Medulla oblongata (tissue), 1 donor: ENCODE data around the gene SPATA18.
"Not testable (repeated sequence)": the region's sequence is repeated elsewhere in the genome, so short reads cannot be mapped to it uniquely, and the experiment has no call there.

Experiments used
- DNase-seq: peaks from one replicate; pipeline ENCODE4 v3.0.0-alpha.2; 2015; ENCODE audit errors: extremely low spot score

Gene SPATA18

DNA sequence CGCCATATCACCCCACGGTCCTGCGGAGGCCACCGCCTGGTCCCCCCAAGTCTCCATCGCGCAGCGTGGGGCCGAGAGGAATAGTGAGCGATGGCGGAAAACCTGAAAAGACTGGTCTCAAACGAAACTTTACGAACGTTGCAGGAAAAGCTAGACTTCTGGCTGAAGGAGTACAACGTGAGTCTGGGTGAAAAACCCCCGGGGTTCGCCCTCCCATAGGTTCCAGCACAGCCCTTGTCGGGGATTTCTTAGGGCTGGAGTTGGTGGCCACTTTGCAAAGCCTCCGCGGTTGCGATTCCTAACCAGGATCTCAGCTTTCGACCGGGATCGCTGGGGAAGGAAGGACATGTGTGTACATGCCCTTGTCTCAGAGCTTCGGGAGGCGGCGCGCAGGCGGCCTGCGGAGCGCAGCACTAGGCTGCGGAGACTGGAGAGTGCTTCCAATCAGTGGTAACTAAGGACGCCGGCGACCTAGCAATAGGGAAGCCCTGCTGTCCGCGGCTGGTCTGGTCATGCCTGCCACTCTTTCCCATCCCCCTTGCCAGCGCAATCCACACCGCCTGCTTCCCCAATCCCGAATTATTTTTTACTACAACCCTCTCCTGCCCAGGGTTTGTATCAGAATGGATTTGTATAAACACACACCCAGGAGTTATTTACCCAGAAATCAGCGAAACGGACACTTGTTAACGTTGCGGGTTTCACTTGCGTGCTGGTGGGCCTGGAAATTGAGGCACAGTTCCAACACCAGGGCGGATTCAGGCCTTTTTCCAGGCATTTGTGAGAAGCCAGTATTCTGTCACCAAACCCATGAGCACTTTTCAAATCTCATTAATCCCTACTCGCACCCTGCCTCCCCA, 741 bp downstream of the SPATA18 start:
- DNase-seq = peak; percentile 31

DNA sequence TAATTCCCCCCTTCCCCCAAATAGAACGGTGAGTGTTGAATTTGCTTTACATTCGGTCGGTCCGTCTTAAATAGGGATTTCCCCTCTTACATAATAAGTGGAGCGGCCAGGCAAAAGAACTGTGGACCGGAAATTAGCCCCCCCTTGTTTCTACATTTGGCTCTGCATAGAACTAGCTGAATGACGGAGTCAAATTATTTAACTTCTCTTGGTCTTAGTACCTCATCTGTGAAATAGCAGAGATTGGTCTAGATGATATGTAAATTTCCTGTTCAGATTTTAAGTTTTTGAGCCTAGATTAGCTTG, 1.3 kb downstream of the SPATA18 start:
- no peak for DNase-seq

DNA sequence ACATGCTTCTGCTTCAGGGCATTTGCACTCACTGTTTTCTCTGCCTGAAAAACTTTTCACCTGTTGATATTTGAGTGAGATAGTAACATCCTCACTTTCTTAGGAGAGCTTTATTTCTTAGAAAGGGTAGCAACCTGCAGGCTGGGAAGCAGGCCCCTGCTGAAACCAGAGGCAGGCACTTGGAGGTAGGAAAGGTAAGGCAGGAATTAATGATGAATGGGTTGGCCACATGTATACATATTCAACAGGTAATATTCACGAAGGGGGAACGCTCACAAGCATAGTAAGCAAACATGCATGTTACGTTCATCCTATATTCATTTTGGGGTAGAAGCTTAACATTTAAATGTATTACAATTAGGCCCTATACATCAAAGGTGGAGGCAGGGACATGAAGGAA, 3.1 kb downstream of the SPATA18 start:
- no peak for DNase-seq

DNA sequence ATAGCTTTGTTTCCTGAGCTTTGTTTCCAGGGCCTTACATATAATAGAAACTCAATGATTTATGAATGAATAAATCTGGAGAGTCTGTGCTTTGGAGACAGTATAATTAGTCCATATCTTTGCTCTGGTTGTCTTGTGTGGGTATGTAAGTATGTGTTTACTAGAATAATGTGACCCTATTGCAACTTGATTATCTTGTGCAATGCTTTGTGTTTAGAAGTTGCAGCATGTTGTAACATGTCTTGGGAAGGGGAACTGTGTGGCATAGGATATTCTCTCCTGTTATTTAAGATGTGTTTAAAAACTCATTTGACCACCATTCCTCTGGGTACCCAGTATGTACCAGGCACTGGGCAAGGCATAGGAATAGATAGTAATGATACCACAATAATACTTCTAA, 6.1 kb downstream of the SPATA18 start:
- no peak for DNase-seq

DNA sequence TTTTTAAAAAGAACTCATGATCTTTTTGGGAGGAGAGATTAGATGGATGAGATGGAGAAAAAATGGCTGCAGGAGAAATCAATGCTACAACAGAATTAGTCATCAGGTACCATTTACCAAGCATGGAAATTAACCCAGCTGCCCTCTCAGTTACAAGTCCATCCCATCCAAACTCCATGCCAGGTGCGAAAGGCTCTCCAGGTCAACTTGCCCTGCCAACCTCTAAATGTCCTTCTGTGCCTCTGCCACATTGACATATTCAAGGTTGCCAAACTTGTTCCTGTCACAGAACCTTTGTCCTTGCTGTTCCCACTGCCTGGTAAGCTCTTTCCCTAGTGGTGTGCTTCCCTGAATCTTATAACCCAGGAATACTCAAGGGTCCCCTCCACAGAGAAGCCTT, 7.2 kb downstream of the SPATA18 start:
- no peak for DNase-seq

DNA sequence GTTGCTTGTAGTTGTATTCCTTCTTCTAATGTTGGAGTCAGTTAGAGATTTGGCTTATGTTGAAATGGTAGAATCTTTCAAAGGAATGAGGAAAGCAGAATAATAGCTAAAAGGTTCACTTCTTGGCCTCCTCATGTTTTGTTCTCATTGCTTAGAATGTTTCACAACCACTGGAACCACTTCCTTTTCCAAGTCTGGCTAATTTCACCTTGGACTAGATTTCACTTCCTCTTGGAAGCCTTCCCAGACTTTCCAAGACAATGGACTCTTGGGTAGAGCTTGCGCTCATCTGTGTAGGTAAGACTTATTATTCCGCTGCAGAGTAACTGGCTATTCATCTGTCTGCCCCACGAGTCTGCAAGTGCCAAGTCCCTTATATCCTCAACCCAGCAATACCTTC, 8.3 kb downstream of the SPATA18 start:
- DNase-seq = peak; percentile 73

DNA sequence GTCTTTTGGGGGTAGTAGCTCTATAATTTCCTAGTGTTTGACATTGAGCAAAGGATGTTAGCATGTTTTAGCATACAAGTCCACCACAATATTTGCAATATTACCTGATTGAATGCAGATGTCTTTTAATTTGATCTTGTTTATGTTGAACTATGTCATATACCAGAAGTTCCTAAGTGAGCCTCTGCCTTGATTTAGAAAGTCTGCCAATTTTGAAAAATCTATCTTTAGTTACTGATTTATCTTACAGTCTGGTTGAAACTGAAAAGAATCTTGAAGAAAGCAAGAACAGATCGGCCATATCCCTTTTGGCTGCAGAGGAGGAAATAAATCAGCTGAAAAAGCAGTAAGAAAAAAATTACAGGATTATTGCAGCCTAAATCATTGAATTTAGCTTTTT, 18.5 kb downstream of the SPATA18 start:
- DNase-seq = no peak

DNA sequence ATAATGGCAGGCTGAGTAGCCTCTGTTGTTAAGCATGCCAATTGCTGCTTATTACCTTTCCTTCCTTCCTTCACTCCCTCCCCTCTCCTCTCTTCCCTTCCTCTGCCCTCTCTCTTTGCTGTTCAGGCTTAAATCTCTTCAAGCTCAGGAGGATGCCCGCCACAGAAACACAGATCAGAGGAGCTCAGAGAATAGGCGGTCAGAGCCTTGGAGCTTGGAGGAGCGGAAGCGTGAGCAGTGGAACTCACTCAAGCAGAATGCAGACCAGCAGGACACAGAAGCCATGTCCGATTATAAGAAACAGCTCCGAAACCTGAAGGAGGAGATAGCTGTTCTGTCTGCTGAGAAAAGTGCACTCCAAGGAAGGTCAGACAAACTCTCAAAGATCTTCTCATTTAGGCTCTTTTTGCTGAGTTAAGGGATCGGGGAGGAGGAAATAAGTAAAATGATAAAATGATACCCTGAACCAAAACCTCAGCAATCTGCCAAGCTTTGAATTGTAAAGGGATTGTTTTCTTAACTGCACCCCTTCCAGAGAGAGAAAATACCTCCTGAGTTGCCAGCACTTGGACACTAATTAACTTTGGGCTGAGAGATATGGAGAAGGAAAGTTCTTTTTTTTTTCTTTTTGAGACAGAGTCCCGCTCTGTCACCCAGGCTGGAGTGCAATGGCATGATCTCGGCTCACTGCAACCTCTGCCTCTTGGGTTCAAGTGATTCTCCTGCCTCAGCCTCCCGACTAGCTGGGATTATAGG, 20.9 kb downstream of the SPATA18 start:
- no peak for DNase-seq

DNA sequence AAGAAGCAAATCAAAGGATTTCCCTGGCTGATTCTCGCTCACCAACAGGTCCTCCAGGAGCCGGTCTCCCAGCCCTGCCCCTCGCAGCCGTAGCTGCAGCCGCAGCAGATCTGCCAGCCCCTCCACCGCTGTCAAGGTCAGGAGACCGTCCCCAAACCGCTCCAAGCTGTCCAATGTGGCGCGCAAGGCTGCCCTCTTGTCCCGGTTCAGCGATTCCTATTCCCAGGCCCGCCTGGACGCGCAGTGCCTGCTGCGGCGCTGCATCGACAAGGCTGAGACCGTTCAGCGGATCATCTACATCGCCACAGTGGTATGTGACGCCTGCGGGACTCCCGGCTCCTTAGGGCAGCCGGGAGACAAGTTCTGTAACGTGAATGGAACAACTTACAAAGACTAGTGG, 25.6 kb downstream of the SPATA18 start:
- DNase-seq = no peak

DNA sequence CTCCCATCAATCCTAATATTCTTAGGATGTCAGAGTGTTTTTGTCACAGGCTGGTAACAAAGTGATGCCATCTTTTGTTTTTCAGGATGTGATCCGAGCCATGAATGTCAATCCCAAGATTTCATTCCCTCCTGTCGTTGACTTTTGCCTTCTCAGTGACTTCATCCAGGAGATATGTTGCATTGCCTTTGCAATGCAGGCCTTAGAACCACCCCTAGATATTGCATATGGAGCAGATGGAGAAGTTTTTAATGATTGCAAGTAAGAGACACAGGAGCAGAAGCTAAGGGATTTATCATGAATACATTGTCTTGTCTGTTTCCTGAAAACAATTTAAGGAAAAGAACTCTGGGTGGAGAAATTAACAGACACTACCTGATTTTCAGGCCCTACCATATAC, 28.6 kb downstream of the SPATA18 start:
- DNase-seq = no peak

DNA sequence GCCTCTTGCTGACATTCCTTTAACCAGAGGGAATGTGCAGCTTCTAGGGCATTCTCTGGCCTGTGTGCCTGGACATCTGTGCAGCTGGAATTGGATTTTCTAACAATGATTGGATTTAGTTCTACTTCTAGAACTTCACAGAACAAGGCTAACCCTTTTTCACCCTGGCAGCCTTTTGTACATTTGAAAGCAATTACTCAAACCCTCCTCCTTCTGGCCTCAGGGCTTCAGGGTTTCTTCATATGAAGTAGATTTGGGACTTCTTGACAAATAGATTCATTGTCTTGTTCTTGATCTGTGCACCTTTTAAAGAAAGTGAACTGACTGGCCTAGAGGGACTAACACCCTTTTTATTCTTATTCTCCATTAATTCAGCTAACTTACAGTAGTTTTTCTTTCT, 30.1 kb downstream of the SPATA18 start:
- DNase-seq = no peak

DNA sequence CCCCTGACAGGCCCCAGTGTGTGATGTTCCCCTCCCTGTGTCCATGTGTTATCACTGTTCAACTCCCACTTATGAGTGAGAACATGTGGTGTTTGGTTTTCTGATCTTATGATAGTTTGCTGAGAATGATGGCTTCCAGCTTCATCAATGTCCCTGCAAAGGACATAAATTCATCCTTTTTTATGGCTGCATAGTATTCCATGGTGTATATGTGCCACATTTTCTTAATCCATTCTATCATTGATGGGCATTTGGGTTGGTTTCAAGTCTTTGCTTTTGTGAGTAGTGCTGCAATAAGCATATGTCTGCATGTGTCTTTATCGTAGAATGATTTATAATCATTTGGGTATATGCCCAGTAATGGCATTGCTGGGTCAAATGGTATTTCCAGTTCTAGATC, 35.3 kb downstream of the SPATA18 start:
- not testable (repeated sequence) for DNase-seq

DNA sequence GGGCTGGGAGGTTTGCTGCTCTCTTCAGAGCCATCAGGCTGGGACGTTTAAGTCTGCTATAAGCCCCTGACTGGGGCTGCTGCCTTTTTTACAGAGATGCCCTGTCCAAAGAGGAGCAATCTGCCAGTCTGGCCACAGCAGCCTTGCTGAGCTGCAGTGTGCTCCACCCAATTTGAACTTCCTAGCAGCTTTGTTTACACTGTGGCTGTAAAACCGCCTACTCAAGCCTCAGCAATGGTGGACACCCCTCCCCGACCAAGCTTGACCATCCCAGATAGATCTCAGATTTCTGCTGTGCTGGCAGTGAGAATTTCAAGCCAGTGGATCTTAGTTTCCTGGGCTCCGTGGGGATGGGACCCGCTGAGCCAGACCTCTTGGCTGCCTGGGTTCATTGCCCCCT, 40.7 kb downstream of the SPATA18 start:
- DNase-seq = no peak

DNA sequence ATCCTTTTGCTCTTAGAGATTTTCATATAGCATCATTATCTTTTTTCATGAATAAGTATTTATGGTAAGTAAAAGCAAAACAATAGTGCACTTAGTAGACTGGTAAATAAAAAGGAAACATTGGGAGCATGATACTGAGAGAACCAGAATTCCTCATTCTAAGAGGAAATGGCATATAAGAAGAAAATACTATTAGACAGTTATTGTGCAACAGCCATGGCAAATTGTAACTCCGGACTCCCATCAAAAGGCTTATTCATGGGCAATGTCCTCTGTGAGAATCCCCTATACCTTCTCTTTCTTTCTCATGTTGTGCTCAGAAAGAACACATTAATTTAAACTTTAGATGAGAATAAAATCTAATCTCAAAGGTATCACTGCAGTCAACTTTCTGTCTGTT, 42.4 kb downstream of the SPATA18 start:
- DNase-seq = no peak

DNA sequence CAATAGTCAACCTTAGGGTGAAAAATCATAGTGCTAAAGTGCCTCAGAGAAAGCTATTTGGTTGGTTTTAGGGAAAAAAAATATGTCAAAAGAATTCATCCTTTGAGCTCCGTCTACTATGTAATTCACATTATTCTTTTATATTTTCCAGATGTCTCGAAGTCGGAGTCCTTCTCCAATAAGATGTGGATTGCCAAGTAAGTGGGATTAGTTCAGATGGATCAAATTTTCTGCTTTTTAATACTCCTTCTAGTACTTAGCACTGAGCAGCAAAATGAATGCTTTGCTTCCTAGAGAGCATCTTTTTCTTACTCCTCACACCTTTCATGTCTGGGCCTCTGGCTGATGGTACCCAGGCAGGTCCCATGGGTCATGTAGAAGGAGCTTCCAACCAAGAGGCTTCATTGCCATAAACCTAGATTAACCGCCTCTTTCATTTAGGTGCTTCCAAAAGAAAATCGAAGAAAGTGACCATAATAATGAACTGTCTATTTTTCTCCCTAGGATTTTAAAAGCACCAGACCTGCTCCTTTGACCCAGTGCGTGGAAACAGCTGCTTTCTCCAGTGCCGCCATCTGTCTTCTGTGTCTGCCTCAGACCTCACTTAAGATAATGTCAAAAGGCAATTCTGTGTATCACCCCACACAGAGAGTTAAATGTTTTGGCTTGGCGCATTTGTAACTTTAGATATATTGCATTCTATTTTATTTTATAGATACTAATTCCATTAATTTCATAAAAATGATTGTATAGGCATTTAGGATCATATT, 43.5 kb downstream of the SPATA18 start:
- no peak for DNase-seq

DNA sequence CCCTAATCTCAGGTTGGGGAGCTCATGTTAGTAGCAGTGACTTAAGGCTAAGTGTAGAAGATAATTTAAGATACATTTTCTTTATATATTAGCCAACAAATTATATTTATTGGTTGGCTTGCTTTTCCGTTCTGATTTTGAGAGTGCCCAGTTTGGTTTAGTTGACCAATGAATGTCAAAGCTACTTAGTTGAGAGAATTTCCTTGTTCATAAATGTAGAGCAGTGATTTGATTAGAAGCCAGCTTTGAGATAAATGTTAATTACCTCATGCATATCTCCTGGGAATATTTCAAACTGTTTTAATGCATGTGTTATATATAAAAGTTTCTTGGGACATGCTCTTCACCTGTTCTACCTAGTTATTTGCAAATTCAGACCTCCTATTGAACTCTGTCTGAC, 44.3 kb downstream of the SPATA18 start:
- DNase-seq = no peak

DNA sequence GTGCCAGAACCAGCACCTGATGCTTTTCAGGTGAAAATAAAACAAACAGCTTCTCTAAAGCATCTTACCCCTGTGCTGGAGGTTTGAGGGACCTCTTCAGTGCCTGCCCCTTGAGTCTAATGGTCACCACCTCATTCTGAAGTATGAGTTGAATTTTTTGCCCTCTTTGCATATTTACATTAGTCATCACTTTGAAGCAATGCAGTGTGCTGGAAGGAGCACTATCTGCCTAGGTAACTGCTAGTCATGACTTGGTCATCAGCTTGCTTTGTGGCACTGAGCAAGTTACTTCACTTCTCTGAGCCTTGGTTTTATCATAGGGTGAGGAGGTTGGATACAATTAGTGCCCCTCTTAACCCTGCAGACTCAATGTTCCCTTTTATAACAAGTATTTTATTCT, 44.9 kb downstream of the SPATA18 start:
- DNase-seq = no peak

DNA sequence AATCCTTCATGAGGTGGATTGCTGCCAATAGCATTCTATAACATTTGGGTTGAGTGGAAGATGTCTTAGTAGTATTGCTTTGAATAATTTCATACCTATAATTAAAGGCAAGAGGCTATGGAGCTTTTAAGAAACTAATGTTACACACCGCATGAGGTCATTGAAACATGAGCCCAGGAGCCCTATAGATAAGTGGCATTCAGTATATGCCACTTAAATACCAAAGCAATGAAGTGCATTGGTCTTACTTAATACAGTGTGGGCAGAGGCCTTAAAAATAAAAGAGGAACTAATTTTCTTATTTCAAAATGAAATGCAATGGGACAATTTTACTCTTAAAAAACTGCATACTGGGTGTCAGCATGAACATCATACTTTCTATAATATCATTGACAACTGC, 47.5 kb downstream of the SPATA18 start:
- no peak for DNase-seq

DNA sequence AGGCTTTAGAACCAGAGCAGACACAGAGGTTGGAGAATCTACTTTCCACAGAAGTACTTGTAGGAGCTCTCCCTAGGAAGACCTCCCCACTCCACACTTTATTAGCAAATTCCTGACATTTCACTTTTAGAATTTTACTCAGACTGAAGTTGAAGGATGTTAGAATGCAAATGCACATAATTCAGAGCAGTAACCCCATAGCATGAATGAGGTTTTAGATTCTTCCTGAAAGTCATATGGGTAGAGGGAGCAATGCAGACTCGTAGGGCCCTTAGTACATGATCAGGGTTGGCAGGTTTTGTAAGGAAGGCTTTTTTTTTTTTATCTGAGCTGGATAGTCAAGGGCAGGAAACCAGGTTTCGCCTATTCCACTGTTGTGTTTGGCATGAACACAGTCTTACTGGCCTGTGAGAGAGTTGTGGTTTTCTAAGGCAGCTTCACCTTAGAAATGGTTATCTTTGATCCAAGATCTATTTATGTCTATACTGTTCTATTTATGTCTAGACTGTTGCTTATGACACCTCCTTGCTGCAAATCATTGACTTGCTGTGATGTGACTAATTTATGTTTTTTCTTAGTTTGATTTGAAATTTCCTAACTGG, 48.9 kb downstream of the SPATA18 start:
- no peak for DNase-seq

DNA sequence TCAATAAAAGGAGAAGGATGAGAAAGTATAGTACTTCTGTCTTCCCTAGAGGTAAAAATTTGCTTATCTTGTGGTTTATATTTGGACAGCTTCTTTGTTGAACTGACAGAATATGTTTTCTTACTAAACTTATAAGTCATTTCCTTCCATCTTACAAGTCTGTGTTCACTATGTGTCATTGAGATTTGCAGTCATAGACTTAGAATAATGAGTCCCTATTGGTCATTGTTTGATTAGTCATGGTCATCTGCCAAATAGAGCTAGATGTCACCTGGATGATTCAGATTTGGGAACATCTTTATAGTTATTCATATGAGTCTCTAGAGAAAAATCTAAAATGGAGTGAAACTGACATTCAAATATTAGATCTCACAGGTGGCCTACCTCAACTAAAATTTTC, 51.5 kb downstream of the SPATA18 start:
- DNase-seq = no peak

DNA sequence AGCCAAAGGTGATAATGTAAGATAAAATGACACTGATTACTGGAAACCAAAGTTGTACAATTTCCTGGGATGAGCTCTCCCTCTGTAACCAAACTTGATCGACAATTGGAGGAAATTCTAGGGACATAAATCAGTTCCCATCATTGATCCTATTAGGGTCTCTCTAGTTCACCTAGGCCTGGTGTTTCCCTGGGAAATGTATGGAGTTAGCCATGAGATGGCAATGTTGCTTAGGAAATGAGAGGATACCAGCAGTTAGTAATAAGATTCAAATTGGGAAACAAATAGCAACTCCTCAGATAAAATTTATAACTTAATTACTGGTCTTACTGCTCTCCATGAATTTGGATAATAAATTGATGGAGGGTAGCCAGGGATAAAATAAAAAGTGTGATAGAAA, 52.2 kb downstream of the SPATA18 start:
- peak; percentile 9 for DNase-seq

DNA sequence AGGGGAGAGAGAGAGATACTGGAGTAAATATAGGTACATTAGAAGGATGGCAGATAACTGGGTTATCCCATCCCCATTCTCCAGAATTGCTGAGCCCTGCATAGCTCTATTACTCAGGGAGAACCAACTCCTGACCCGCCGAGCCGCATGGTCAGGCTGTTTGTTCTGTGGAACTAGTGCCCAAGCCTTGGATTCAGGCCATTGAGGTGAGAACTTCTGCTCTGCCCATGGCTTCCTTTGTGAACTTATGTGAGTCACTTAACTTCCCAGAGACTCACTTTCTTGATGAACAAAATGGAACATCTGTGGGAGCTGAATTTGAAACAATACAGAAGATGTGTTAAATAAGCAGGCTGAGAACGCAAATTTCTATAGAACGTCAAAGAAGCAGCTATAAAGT, 54.2 kb downstream of the SPATA18 start:
- DNase-seq = no peak
